Stimulated activated naive CD4-positive, alpha-beta T cell treated with Interleukin-2 at 50 U/mL for 16 hours (primary cell): ENCODE measurements around the gene PPP5C.
A peak's percentile ranks its signal among the peaks of the same experiment; 100 is the strongest.
"Not testable (repeated sequence)": the region's sequence is repeated elsewhere in the genome, so short reads cannot be mapped to it uniquely, and the experiment has no call there.

Source experiments
- DNase-seq: peaks from one replicate; lab custom pipeline; 2025; lab: John Stamatoyannopoulos, UW

The PPP5C gene

GRCh38 chr19:46346821-46347571 lies at the start of gene PPP5C:
PPP5C (plus strand) TSS chr19:46347087; CDS start chr19:46347097, 10 bp downstream.
- peak; percentile 90 for DNase-seq

- no peak for DNase-seq
Observed at GRCh38 chr19:46297700-46298478, 49.0 kb upstream of the PPP5C start.

GRCh38 chr19:46298479-46299003 lies 48.3 kb upstream of the PPP5C start:
- no peak for DNase-seq

GRCh38 chr19:46299004-46299509 lies 47.8 kb upstream of the PPP5C start:
- no peak for DNase-seq

DNA sequence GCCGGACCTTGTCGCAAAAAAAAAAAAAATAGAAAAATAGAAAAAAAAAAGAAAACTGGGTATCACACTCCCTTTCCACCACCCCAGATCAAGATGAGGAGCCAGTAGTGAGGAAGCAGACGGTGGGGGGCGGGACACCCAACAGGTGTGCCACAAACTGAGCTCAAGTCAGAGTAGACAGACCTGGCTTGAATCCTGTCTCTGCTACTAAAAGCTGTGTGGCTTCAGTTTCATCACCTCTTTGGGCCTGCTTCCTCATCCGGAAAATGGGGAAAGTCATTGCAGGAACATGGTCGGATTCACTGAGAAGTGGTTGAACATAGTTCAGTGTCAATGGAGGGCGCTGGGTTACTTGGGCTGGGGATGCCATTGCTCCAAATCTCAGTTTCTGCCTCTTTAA lies 47.2 kb upstream of the PPP5C start:
- DNase-seq = no peak

DNA sequence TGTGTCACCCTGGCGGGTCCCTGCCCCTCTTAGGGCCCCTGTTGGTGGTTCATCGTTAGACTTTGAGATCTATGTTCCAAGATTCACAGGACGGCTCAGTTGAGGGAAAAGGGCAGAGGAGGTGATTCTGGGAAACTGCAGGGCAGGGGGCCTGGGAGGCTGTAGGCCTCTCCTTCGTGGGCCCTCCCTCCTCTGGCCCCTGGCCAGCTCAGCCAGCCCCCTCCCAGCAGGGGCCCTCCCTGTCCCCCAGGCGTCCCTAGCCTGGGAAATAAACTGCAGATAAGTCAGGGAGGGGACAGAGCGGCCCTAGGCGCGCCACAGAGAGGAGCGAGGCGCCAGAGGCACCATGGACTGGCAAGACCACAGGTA lies 43.6 kb upstream of the PPP5C start:
- DNase-seq = no peak

GRCh38 chr19:46303691-46304397 lies 43.0 kb upstream of the PPP5C start:
- no peak for DNase-seq

- no peak for DNase-seq
Observed at GRCh38 chr19:46306501-46306900, 40.4 kb upstream of the PPP5C start.

DNA sequence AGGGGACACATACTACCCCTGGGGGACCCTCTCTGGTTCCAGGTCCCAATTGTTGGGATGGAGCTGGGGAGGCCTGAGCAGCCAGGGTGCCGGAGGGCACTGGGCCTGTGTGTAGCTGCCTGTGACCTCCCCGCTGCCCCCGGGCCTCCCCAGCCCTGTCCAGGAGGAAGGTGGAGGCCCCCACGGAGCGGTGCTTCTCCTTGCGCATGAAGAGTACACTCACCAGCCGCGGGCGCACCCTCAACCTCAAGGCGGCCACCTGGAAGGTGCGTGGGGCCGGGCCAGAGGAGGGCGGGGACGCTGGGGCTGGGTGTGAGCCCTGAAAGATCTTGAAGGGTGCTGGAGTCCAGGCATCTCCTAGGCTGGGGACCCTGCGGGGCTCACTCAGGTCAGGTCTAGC lies 38.4 kb upstream of the PPP5C start:
- DNase-seq = no peak

GRCh38 chr19:46309056-46309455 lies 37.8 kb upstream of the PPP5C start:
- DNase-seq = no peak

DNA sequence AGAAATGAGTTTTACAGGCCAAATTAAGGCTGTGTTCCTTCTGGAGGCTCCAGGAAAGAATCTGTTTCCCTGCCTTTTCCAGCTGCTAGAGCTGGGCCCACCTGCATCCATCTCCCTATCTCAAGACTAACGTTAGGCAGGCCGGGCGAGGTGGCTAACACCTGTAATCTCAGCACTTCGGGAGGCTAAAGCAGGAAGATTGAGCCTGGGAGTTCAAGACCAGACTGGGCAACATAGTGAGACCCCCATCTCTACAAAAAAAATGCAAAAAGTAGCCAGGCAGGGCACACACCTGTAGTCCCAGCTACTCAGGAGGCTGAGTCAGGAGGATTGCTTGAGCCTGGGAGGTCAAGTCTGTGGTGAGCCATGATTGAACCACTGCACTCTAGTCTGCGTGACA lies 35.4 kb upstream of the PPP5C start:
- no peak for DNase-seq

GRCh38 chr19:46313540-46314469 lies 33.1 kb upstream of the PPP5C start:
- not testable (repeated sequence) for DNase-seq

- DNase-seq = no peak
Observed at GRCh38 chr19:46317339-46317738, 29.5 kb upstream of the PPP5C start.

DNA sequence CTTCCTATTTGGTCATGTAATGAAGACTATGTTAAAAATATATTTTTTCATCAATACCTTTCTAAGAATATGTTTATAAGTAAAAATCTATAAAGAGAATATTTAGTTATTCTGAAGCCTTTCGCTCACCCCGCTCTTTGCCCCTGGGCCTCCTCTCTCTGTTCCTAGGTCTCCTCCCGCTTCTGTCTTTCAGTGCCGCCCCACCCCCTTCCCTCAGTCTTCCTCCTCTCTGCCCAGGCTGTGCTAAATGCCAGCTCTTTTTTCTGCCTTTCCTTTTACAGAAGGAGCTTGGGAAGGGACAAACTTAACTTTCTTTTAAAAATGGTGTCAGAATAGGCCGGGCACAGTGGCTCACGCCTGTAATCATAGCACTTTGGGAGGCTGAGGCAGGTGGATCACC lies 27.3 kb upstream of the PPP5C start:
- DNase-seq = no peak

DNA sequence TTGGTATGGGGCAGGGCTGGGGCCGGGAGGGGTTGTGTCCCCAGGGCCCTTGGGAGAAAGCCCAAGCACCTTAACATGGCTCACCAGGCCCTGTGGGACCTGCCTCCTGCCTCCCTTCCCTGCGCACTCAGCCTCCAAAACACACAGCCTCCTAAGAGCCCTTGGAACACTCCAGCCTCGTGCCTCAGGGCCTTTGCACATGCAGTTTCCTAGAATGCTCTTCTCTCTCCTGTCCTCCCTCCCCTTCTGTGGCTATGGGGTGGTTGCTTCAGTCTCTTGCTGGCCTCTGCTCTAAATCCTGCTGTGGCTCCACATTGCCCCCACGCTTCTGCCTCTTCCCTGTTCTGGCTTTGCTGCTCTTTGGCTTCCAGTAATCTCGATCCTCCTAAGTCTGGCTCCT lies 26.3 kb upstream of the PPP5C start:
- DNase-seq = no peak

DNA sequence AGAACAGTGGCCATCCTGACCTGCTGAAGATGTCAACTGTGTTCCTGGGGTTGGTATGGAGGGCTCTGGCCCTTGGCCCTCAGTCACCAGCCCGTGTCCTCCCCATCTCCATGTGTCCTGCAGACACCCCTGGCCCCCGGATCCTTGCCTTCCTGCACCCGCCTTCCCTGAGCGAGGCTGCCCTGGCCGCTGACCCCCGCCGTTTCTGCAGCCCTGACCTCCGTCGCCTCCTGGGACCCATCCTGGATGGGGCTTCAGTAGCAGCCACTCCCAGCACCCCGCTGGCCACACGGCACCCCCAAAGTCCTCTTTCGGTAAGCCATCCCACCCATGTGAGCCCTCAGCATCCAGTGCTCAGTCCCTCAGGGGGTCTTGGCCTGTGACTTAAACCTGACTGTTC lies 25.2 kb upstream of the PPP5C start:
- DNase-seq = no peak

DNA sequence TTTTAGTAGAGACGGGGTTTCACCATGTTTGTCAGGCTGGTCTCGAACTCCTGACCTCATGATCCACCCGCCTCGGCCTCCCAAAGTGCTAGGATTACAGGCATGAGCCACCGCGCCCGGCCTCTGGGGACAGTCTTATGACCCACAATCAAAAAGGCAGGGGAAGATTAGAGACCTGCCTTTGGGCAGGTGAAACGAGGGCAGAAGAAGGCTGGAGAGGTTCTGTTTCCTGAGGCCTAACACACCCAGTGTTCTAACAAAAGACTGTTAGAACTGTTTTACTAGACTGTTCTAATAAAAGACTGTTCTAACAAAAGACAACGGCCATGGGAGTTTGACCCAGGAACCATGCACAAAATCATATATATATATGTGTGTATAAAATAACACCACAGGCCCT lies 23.7 kb upstream of the PPP5C start:
- DNase-seq = not testable (repeated sequence)

DNA sequence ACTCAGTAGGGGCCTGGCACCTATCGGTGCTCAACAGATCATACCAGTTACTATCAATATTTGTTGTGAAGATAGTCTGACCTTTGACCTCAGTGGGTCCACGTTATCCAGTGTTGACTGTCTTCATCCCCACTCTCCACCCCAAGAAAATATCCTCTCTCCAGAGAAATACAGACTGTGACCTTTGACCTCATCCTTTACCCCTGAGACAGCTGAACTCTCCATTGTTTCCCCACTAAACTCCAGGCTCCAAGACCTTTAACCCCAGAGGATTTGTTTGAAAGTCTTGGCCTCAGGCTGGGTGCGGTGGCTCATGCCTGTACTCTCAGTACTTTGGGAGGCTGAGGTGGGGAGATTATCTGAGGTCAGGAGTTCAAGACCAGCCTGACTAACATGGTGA lies 22.6 kb upstream of the PPP5C start:
- no peak for DNase-seq

DNA sequence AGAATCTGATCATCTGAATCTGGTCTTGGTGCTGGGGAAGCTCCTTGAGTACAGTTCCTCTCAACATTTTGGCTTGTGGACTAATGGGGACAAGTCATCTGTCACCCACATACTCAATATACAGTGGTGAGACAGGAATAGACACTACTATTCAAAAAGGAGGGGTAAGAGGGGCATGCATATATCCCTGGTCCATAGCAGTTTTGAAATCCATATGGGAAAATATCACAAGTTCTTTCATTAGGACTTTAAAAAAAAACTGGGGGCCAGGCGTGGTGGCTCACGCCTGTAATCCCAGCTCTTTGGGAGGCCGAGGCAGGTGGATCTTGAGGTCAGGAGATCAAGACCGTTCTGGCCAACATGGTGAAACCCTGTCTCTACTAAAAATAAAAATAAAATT lies 20.3 kb upstream of the PPP5C start:
- DNase-seq = no peak

- no peak for DNase-seq
Observed at GRCh38 chr19:46328079-46328478, 18.8 kb upstream of the PPP5C start.

DNA sequence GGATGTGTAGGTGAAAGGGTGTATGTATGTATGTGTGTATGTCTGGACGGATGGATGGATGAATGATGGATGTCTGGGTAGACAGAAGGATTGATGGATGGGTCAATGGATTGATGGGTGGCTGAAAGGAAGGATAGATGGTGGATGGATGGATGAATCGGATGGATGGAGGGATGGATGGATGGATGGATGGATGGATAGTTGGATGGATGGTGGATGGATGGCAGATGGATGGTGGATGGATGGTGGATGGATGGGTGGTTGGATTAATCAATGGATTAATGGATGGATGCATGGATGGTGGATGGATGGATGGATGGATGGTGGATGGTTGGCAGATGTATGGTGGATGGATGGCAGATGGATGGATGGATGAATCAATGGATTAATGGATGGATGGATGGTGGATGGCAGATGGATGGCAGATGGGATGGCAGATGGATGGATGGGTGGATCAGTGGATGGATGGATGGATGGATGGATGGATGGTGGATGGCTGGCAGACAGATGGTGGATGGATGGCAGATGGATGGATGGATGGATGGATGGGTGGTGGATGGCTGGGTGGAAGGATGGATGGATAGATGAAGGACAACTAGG lies 16.5 kb upstream of the PPP5C start:
- DNase-seq = no peak
